Bronchial epithelial cell (primary cell): ENCODE results near the gene MRPS15. TPM values are rescaled to one million over a fixed set of nuclear protein-coding genes. Genes with fewer than 3 reads are reported as not detected.

Experiments used
- DNase-seq: peaks from one replicate; pipeline ENCODE4 v3.0.0-alpha.2; 2010; ENCODE audit warnings: low read depth
- FAIRE-seq: peaks from 2 replicates; lab custom pipeline; 2011; peaks lifted over from hg19 to GRCh38; lab: Jason Lieb, UNC
- H3K27me3 ChIP-seq: 2 replicates; pipeline ENCODE4 v1.5.1; 2011; ENCODE audit warnings: low read length; ENCODE audit not compliant: control insufficient read depth, insufficient read depth
- H3K36me3 ChIP-seq: 2 replicates; pipeline ENCODE4 v1.5.1; 2011; ENCODE audit warnings: low read length; ENCODE audit not compliant: control insufficient read depth, insufficient read depth
- H3K4me3 ChIP-seq: 2 replicates; pipeline ENCODE4 v1.5.1; 2011; ENCODE audit warnings: mild to moderate bottlenecking, low read depth, low read length, control low read depth
- CTCF ChIP-seq: IDR thresholded peaks from 2 replicates; pipeline ENCODE4 v1.5.1; 2011; ENCODE audit warnings: mild to moderate bottlenecking, moderate library complexity, low read length, control low read depth, inconsistent platforms; ENCODE audit not compliant: insufficient read depth, severe bottlenecking
- total RNA-seq: library from RNA; depleted of rRNA; stranded (reverse); fragments of >200 nt; gene quantifications from 2 replicates; pipeline ENCODE4 v1.2.1, GENCODE V29; 2014

Gene MRPS15
- total RNA-seq, 1 donor from 2014 or later: 64.5 TPM

- Histone ChIP-seq H3K27me3 (no peaks in the 10 kb centered on the region), H3K4me3 (no peak overlapping the region), H3K36me3 (no peaks in the 10 kb centered on the region)
- no peak for DNase-seq
- TF ChIP-seq CTCF: no peak
- FAIRE-seq: no peak
These were observed 11.2 kb upstream of the MRPS15 start for GRCh38 chr1:36475341-36475740.

- TF ChIP-seq CTCF: no peak
- Histone ChIP-seq H3K4me3 (no peak overlapping the region), H3K27me3 (no peaks in the 10 kb centered on the region), H3K36me3 (no peaks in the 10 kb centered on the region)
- DNase-seq (no peak), FAIRE-seq (no peak)
These were observed 8.5 kb upstream of the MRPS15 start for GRCh38 chr1:36472656-36473055.

- FAIRE-seq (no peak), DNase-seq (no peak)
- no peak for TF ChIP-seq CTCF
- H3K27me3 ChIP-seq: no peaks in the 10 kb centered on the region
- no peak overlapping the region for H3K4me3 ChIP-seq
- H3K36me3 ChIP-seq: no peaks in the 10 kb centered on the region
These were observed 7.9 kb upstream of the MRPS15 start for GRCh38 chr1:36471830-36472641.

- no peaks in the 10 kb centered on the region for H3K27me3 ChIP-seq
- H3K4me3 ChIP-seq: no peak overlapping the region
- TF ChIP-seq CTCF: no peak
- FAIRE-seq (peak; percentile 43), DNase-seq (no peak)
- no peaks in the 10 kb centered on the region for H3K36me3 ChIP-seq
These were observed 5.0 kb upstream of the MRPS15 start for GRCh38 chr1:36469163-36469562.

GRCh38 chr1:36467700-36468455 is 3.7 kb upstream of the MRPS15 start:
- no peak for DNase-seq
- FAIRE-seq: no peak
- H3K36me3 ChIP-seq: no peaks in the 10 kb centered on the region
- H3K4me3 ChIP-seq: no peak overlapping the region
- no peaks in the 10 kb centered on the region for H3K27me3 ChIP-seq
- TF ChIP-seq CTCF: no peak
